B cell (primary cell): ENCODE data around the gene AP2B1. TPM values are rescaled to one million over a fixed set of nuclear protein-coding genes. Genes with fewer than 3 reads are reported as not detected.

Experiments
- ATAC-seq: fragments of 200-7000 bp; cut with Tn5 transposase; one replicate; pipeline ENCODE4 v1.10.0; 2021; ENCODE audit warnings: low read depth, mild to moderate bottlenecking, moderate number of reproducible peaks, moderate library complexity
- CTCF ChIA-PET: fragments of 350-600 bp; sonication (Branson Sonifier 250); formaldehyde crosslinking; loops from one replicate; lab custom pipeline; 2021; ENCODE audit warnings: antibody characterized with exemption, inconsistent platforms; lab: Charles Lee
- POLR2A ChIA-PET: fragments of 350-600 bp; sonication (Branson Sonifier 250); formaldehyde crosslinking; loops from one replicate; lab custom pipeline; 2021; ENCODE audit warnings: antibody characterized with exemption; lab: Charles Lee
- DNase-seq: peaks from one replicate; pipeline ENCODE4 v3.0.0; 2013
- H2AFZ ChIP-seq: 2 replicates; pipeline ENCODE4 v1.6.1; 2012; ENCODE audit warnings: mild to moderate bottlenecking, low read depth, low read length; ENCODE audit not compliant: insufficient read depth, poor library complexity, severe bottlenecking
- H3K27ac ChIP-seq, 2 donors: 1 replicate in 1 of 2; 2 replicates in 1 of 2; pipeline ENCODE4 v1.5.1; 2012 to 2013; ENCODE audit warnings: low read length in 2 of 2, mild to moderate bottlenecking in 2 of 2, moderate library complexity in 1 of 2
- H3K27me3 ChIP-seq, 4 experiments: fragments of 200-600 bp in 1 of 4; sonication (generic) in 1 of 4; replicated peaks in 1 of 4; 1 replicate in 2 of 4; 2 replicates in 2 of 4; pipeline versions ENCODE4 v1.6.1 to v1.7.0; 2013 to 2016; ENCODE audit warnings: low read length in 3 of 4, mild to moderate bottlenecking in 2 of 4, mixed read lengths in 1 of 4, moderate library complexity in 1 of 4; ENCODE audit not compliant: insufficient read depth in 4 of 4, control insufficient read depth in 3 of 4; ENCODE audit errors: control extremely low read depth in 1 of 4
- H3K36me3 ChIP-seq, 2 experiments: replicated peaks in 1 of 2; 1 replicate in 1 of 2; 2 replicates in 1 of 2; pipeline versions ENCODE4 v1.6.1 to v1.7.1; 2013; ENCODE audit warnings: low read length in 1 of 2; ENCODE audit not compliant: insufficient read depth in 2 of 2, control insufficient read depth in 1 of 2; ENCODE audit errors: control extremely low read depth in 1 of 2, extremely low read depth in 1 of 2
- H3K4me1 ChIP-seq, 2 donors: fragments of 200-600 bp in 1 of 2; sonication (generic) in 1 of 2; 1 replicate in 1 of 2; 2 replicates in 1 of 2; pipeline versions ENCODE4 v1.5.1 to v1.6.1; 2013 to 2017; ENCODE audit warnings: low read length in 2 of 2; ENCODE audit not compliant: control insufficient read depth in 2 of 2, insufficient read depth in 2 of 2
- H3K4me2 ChIP-seq: replicated peaks from 2 replicates; pipeline ENCODE3; 2012; ENCODE audit warnings: mild to moderate bottlenecking, low read depth, low read length; ENCODE audit not compliant: poor library complexity, severe bottlenecking
- H3K4me3 ChIP-seq, 5 experiments: fragments of 200-600 bp in 1 of 5; sonication (generic) in 1 of 5; 1 replicate in 3 of 5; 2 replicates in 2 of 5; pipeline versions ENCODE4 v1.5.1 to v1.7.0; 2011 to 2016; ENCODE audit warnings: low read length in 4 of 5, mild to moderate bottlenecking in 4 of 5, low read depth in 2 of 5, control low read depth in 1 of 5, moderate library complexity in 1 of 5; ENCODE audit not compliant: insufficient read depth in 1 of 5; ENCODE audit errors: control extremely low read depth in 1 of 5, extremely low read depth in 1 of 5
- H3K79me2 ChIP-seq: fragments of 200-600 bp; sonication (generic); one replicate; pipeline ENCODE4 v1.6.0; 2016; ENCODE audit warnings: low read length; ENCODE audit not compliant: control insufficient read depth, insufficient read depth
- H3K9ac ChIP-seq: fragments of 200-600 bp; sonication (generic); 2 replicates; pipeline ENCODE4 v1.6.1; 2017; ENCODE audit warnings: mild to moderate bottlenecking, low read length, moderate library complexity
- H3K9me3 ChIP-seq, 3 donors: one replicate each; pipeline versions ENCODE4 v1.6.1 to v1.7.1; 2013; ENCODE audit warnings: low read length in 2 of 3; ENCODE audit not compliant: control insufficient read depth in 2 of 3, insufficient read depth in 1 of 3; ENCODE audit errors: control extremely low read depth in 1 of 3
- H4K20me1 ChIP-seq: 2 replicates; pipeline ENCODE4 v1.6.0; 2012; ENCODE audit warnings: mild to moderate bottlenecking, low read length; ENCODE audit not compliant: insufficient read depth, control insufficient read depth, poor library complexity, severe bottlenecking
- H3K27ac Mint-ChIP-seq: one replicate; pipeline ENCODE4 v1.8.0; 2021; ENCODE audit warnings: mixed read lengths
- H3K27me3 Mint-ChIP-seq: one replicate; pipeline ENCODE4 v1.8.0; 2021; ENCODE audit warnings: mixed read lengths
- H3K4me1 Mint-ChIP-seq: one replicate; pipeline ENCODE4 v1.8.0; 2021; ENCODE audit warnings: mixed read lengths
- H3K4me3 Mint-ChIP-seq: one replicate; pipeline ENCODE4 v1.8.0; 2021; ENCODE audit warnings: mixed read lengths
- H3K9me3 Mint-ChIP-seq: one replicate; pipeline ENCODE4 v1.8.0; 2022; ENCODE audit warnings: mixed read lengths; ENCODE audit not compliant: insufficient read depth
- EZH2 ChIP-seq: IDR thresholded peaks from 2 replicates; pipeline ENCODE4 v1.6.1; 2012; ENCODE audit warnings: borderline replicate concordance, low read depth, mild to moderate bottlenecking, moderate library complexity, low read length; ENCODE audit not compliant: insufficient read depth, poor library complexity, severe bottlenecking
- WGBS: methylation state at CpG from one replicate; pipeline ENCODE4 v1.1.5; 2013; ENCODE audit warnings: missing lambda C conversion rate; ENCODE audit not compliant: insufficient coverage; 5-methylcytosine and 5-hydroxymethylcytosine counted together
- intact Hi-C: fragments of 100-400 bp; cut with micrococcal nuclease; formaldehyde crosslinking; loops from one replicate; pipeline ENCODE4 v1.10.0; 2022
- polyA plus RNA-seq: library from polyadenylated mRNA; depleted of rRNA; stranded (reverse); fragments of >200 nt; gene quantifications from 2 replicates; pipeline ENCODE4 v1.2.3, GENCODE V29; 2012
- total RNA-seq, 2 donors: library from RNA; stranded (reverse); fragments of 120-200 nt in 1 of 2; gene quantifications; 1 replicate in 1 of 2; 2 replicates in 1 of 2; pipeline versions ENCODE4 v1.2.3 to v1.2.4, GENCODE V29; 2013 to 2022
- TF ChIP-seq, protein P1 (sequence below): fragments of 200-600 bp; IDR thresholded peaks from one replicate; pipeline ENCODE4 v1.8.0; 2022; ENCODE audit warnings: antibody characterized with exemption, mild to moderate bottlenecking

Gene AP2B1
- total and polyA plus RNA-seq, 2 donors (not counting 1 experiment from before 2014, with no cell fraction given) = 33.1 to 123 TPM

DNA sequence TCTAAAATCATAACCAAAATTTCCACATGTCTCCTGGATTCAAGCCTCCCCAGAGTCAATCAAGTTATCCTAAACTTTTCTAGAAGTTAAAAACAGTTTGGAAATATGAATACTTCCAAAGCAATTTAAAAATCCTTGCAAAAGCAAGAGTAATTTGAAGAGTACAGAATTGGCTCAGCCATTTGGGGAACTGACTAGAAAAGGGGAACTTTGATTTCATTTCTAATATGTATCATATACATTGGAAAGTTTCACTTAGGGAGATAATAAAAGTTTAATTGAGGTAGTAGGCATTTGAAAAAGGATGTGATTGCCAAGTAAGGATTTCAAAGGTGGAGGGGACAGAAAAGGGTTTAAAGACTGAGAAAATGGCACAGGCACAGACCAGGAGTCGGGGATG lies 40.6 kb upstream of the AP2B1 start:
- Histone ChIP-seq H3K4me1 (peaks cover 15 to 19% of the 10 kb centered on the region in 2 donors), H3K4me2 (no peak overlapping the region), H3K79me2 (peaks cover 2% of the 10 kb centered on the region), H3K9ac (no peak overlapping the region), H3K36me3 (no peaks in the 10 kb centered on the region), H3K9me3 (no peaks in the 10 kb centered on the region), H3K27me3 (no peaks in the 10 kb centered on the region), H3K4me3 (no peak overlapping the region), H2AFZ (no peak overlapping the region), H4K20me1 (no peaks in the 10 kb centered on the region), H3K27ac (no peak overlapping the region)
- intact Hi-C loops = no loop called here
- no peaks in the 10 kb centered on the region for H3K9me3 Mint-ChIP-seq
- ChIA-PET CTCF (no interaction called here), POLR2A (no interaction called here)
- no peak overlapping the region for H3K27ac Mint-ChIP-seq
- TF ChIP-seq EZH2 = no peak
- TF ChIP-seq, protein P1, sequence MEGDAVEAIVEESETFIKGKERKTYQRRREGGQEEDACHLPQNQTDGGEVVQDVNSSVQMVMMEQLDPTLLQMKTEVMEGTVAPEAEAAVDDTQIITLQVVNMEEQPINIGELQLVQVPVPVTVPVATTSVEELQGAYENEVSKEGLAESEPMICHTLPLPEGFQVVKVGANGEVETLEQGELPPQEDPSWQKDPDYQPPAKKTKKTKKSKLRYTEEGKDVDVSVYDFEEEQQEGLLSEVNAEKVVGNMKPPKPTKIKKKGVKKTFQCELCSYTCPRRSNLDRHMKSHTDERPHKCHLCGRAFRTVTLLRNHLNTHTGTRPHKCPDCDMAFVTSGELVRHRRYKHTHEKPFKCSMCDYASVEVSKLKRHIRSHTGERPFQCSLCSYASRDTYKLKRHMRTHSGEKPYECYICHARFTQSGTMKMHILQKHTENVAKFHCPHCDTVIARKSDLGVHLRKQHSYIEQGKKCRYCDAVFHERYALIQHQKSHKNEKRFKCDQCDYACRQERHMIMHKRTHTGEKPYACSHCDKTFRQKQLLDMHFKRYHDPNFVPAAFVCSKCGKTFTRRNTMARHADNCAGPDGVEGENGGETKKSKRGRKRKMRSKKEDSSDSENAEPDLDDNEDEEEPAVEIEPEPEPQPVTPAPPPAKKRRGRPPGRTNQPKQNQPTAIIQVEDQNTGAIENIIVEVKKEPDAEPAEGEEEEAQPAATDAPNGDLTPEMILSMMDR = no peak
- H3K4me3 Mint-ChIP-seq = no peak overlapping the region
- no peak for DNase-seq
- H3K4me1 Mint-ChIP-seq = peaks cover 18% of the 10 kb centered on the region
- H3K27me3 Mint-ChIP-seq = no peaks in the 10 kb centered on the region
- 85% methylated on average over 1 of the region's 1 CpG for WGBS
- no peak for ATAC-seq

DNA sequence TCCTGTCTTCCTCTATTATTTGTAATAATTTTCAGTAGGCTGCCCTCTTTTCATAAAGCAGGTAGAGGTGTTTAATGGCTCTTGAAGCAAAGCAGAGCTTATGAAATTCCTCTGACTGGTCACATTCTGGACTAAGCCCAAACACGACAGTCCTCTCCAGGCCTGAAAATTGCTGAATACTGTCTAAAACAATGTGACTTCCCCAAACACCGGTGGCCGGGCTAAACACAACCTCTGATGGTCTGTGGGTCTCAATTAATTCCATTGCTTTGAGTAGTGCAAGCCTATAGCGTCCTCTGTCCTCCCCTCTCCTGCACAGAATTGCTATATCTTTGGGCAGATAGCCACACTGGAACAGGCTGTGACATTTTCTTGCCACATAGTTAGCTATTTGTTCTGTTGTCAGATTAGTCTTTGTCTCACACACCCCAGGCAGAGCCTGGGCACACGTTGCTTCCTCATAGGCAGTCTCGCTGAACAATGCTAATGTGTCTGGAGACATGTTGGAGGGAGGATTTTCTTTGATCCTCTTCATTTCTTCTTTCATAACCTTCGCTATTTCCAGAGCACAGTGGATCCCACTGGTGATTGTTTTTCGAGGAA lies 38.8 kb upstream of the AP2B1 start:
- Histone ChIP-seq H3K27ac (no peak overlapping the region), H3K4me2 (no peak overlapping the region), H3K9me3 (no peaks in the 10 kb centered on the region), H3K4me3 (no peak overlapping the region), H3K36me3 (no peaks in the 10 kb centered on the region), H3K27me3 (no peaks in the 10 kb centered on the region), H2AFZ (no peak overlapping the region), H3K79me2 (no peaks in the 10 kb centered on the region), H4K20me1 (no peaks in the 10 kb centered on the region), H3K9ac (no peak overlapping the region), H3K4me1 (peaks cover 4 to 5% of the 10 kb centered on the region in 2 donors)
- no peak overlapping the region for H3K27ac Mint-ChIP-seq
- H3K4me3 Mint-ChIP-seq = no peak overlapping the region
- intact Hi-C loops = no loop called here
- WGBS = 100% methylated on average over 4 of the region's 8 CpGs
- ATAC-seq (no peak), DNase-seq (no peak)
- ChIA-PET POLR2A (no interaction called here), CTCF (interaction anchor here (0.9 kb wide), 1 partner anchor 9 kb away, joined by 3 read pairs; no protein-coding TSS in a partner anchor)
- peaks cover 9% of the 10 kb centered on the region for H3K4me1 Mint-ChIP-seq
- TF ChIP-seq, protein P1 = no peak
- no peak for TF ChIP-seq EZH2
- H3K27me3 Mint-ChIP-seq = peaks cover 4% of the 10 kb centered on the region
- H3K9me3 Mint-ChIP-seq = no peaks in the 10 kb centered on the region
